ENCODE results near the gene FAM180A.

FAM180A gene

GRCh38 chr7:135683609-135684008 lies 65.0 kb downstream of the FAM180A start:
- no peak for DNase-seq (ENCODE audit: low read depth in 2 of 2)

DNA sequence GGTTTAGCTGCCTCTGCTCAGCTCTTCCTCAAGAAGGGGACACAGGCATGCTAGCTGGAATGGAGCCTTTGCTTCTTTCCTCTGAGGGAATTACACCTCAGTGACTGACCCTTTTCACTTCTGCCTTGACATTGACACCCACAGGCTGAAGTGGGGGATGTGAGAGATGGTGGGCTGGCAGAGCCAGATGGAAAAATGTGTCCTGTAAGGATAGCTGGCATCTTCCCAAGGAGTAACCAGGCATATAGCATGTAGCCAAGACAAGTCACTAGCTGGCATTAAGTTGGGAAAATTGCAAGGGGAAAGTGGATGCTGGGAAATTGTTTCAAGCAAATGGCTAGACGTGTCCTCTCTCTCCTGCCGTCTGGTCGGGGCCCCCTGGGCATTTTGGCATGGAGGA lies 66.4 kb downstream of the FAM180A start:
- DNase-seq (ENCODE audit: low read depth in 2 of 2) = no peak

- no peak for DNase-seq (ENCODE audit: low read depth in 2 of 2)
Observed at GRCh38 chr7:135681762-135682161, 66.9 kb downstream of the FAM180A start.
